IMR-90 (cell line): ENCODE data around the gene SPARCL1. TPM values are rescaled to one million over a fixed set of nuclear protein-coding genes. Genes with fewer than 3 reads are reported as not detected.

ENCODE experiments used
- ATAC-seq: fragments of 200-7000 bp; cut with Tn5 transposase; 2 replicates; pipeline ENCODE4 v1.9.1; 2020; ENCODE audit warnings: low read depth, mild to moderate bottlenecking, moderate library complexity
- BruUV-seq: library from RNA; stranded (reverse); fragments of 400-500 nt; replicated peaks from 2 replicates; lab custom pipeline; 2021; lab: Mats Ljungman, UMichigan
- CTCF ChIA-PET: fragments of 300-600 bp; formaldehyde crosslinking; extraction: SDS; loops from one replicate; lab custom pipeline; 2021; ENCODE audit warnings: antibody characterized with exemption; lab: Yijun Ruan, JAX
- POLR2A ChIA-PET: fragments of 300-600 bp; sonication (Branson Sonifier 250); formaldehyde crosslinking; loops from one replicate; lab custom pipeline; 2022; ENCODE audit warnings: antibody characterized with exemption; ENCODE audit not compliant: unreplicated experiment; lab: Charles Lee
- DNase-seq: peaks from one replicate; pipeline ENCODE4 v3.0.0; 2013
- H2AFZ ChIP-seq: replicated peaks from 2 replicates; pipeline ENCODE3; 2013; ENCODE audit warnings: low read length, mild to moderate bottlenecking; ENCODE audit not compliant: poor library complexity
- H2AK5ac ChIP-seq: 2 replicates; pipeline ENCODE4 v1.6.1; 2013; ENCODE audit warnings: low read depth, low read length, inconsistent platforms
- H2AK9ac ChIP-seq: replicated peaks from 2 replicates; pipeline ENCODE3; 2013; ENCODE audit warnings: mild to moderate bottlenecking, low read depth, low read length, moderate library complexity; ENCODE audit not compliant: poor library complexity
- H2BK120ac ChIP-seq: 2 replicates; pipeline ENCODE4 v1.6.1; 2013; ENCODE audit warnings: low read depth, low read length, inconsistent platforms
- H2BK15ac ChIP-seq: 3 replicates; pipeline ENCODE4 v1.6.1; 2013; ENCODE audit warnings: low read depth, low read length, inconsistent platforms
- H2BK20ac ChIP-seq: 2 replicates; pipeline ENCODE4 v1.6.1; 2013; ENCODE audit warnings: low read depth, mild to moderate bottlenecking, inconsistent platforms, low read length, moderate library complexity
- H2BK5ac ChIP-seq: 2 replicates; pipeline ENCODE4 v1.6.1; 2013; ENCODE audit warnings: mild to moderate bottlenecking, low read depth, low read length, inconsistent platforms; ENCODE audit not compliant: poor library complexity, severe bottlenecking
- H3K14ac ChIP-seq: replicated peaks from 2 replicates; pipeline ENCODE4 v1.6.1; 2013; ENCODE audit warnings: low read depth, low read length, inconsistent platforms
- H3K18ac ChIP-seq: 2 replicates; pipeline ENCODE4 v1.6.1; 2013; ENCODE audit warnings: low read depth, low read length, control low read depth
- H3K23ac ChIP-seq: 2 replicates; pipeline ENCODE4 v1.6.1; 2013; ENCODE audit warnings: low read depth, low read length, inconsistent platforms
- H3K27ac ChIP-seq: 2 replicates; pipeline ENCODE4 v1.5.1; 2013; ENCODE audit warnings: mild to moderate bottlenecking, control low read depth, low read length; ENCODE audit not compliant: insufficient read depth
- H3K27me3 ChIP-seq: 2 replicates; pipeline ENCODE4 v1.6.1; 2013; ENCODE audit warnings: low read length; ENCODE audit not compliant: control insufficient read depth, insufficient read depth
- H3K36me3 ChIP-seq: 2 replicates; pipeline ENCODE4 v1.6.1; 2013; ENCODE audit warnings: low read length, mixed read lengths; ENCODE audit not compliant: control insufficient read depth, insufficient read depth
- H3K4ac ChIP-seq: 2 replicates; pipeline ENCODE4 v1.6.1; 2013; ENCODE audit warnings: low read depth, low read length, inconsistent platforms
- H3K4me1 ChIP-seq: 2 replicates; pipeline ENCODE4 v1.6.1; 2013; ENCODE audit warnings: low read length, mixed read lengths; ENCODE audit not compliant: control insufficient read depth, insufficient read depth
- H3K4me2 ChIP-seq: 2 replicates; pipeline ENCODE4 v1.6.1; 2013; ENCODE audit warnings: low read depth, mild to moderate bottlenecking, control low read depth, low read length, moderate library complexity
- H3K4me3 ChIP-seq: 2 replicates; pipeline ENCODE4 v1.5.1; 2013; ENCODE audit warnings: low read depth, mild to moderate bottlenecking, control low read depth, low read length, moderate library complexity; ENCODE audit not compliant: insufficient read depth
- H3K56ac ChIP-seq: 2 replicates; pipeline ENCODE4 v1.6.1; 2013; ENCODE audit warnings: low read length, inconsistent platforms; ENCODE audit not compliant: insufficient read depth; ENCODE audit errors: extremely low read depth
- H3K79me1 ChIP-seq, 2 experiments: 2 replicates each; pipeline ENCODE4 v1.6.1; 2013; ENCODE audit warnings: low read length in 2 of 2, inconsistent platforms in 1 of 2, low read depth in 1 of 2
- H3K9ac ChIP-seq: 2 replicates; pipeline ENCODE4 v1.6.1; 2013; ENCODE audit warnings: low read depth, low read length, control low read depth
- H3K9me1 ChIP-seq: 2 replicates; pipeline ENCODE4 v1.6.1; 2013; ENCODE audit warnings: low read length, inconsistent platforms; ENCODE audit not compliant: insufficient read depth
- H3K9me3 ChIP-seq: 2 replicates; pipeline ENCODE4 v1.6.1; 2013; ENCODE audit warnings: low read length; ENCODE audit not compliant: control insufficient read depth, insufficient read depth
- H4K20me1 ChIP-seq: 2 replicates; pipeline ENCODE4 v1.6.1; 2013; ENCODE audit warnings: low read length, inconsistent platforms; ENCODE audit not compliant: insufficient read depth
- H4K5ac ChIP-seq: 2 replicates; pipeline ENCODE4 v1.6.1; 2013; ENCODE audit warnings: mild to moderate bottlenecking, low read depth, low read length, control low read depth
- H4K8ac ChIP-seq, 2 experiments: 2 replicates each; pipeline ENCODE4 v1.6.1; 2013; ENCODE audit warnings: low read depth in 2 of 2, low read length in 2 of 2, control low read depth in 1 of 2, inconsistent platforms in 1 of 2
- H4K91ac ChIP-seq: 2 replicates; pipeline ENCODE4 v1.6.1; 2013; ENCODE audit warnings: low read depth, low read length, inconsistent platforms; ENCODE audit not compliant: insufficient read depth
- BHLHE40 ChIP-seq: fragments of 150-350 bp; IDR thresholded peaks from 2 replicates; pipeline ENCODE4 v1.6.1; 2016; ENCODE audit warnings: mild to moderate bottlenecking, low read depth, low read length
- CEBPB ChIP-seq: IDR thresholded peaks from 2 replicates; pipeline ENCODE4 v1.6.1; 2012; ENCODE audit warnings: low read depth, low read length, improper control_type of control experiment
- CHD1 ChIP-seq: IDR thresholded peaks from 2 replicates; pipeline ENCODE4 v1.6.1; 2012; ENCODE audit warnings: low read depth, low read length, improper control_type of control experiment
- MAFK ChIP-seq: IDR thresholded peaks from 2 replicates; pipeline ENCODE4 v1.6.1; 2012; ENCODE audit warnings: low read depth, low read length, improper control_type of control experiment
- MAZ ChIP-seq: IDR thresholded peaks from 2 replicates; pipeline ENCODE4 v1.6.1; 2012; ENCODE audit warnings: low read depth, mild to moderate bottlenecking, low read length, improper control_type of control experiment, moderate library complexity, borderline replicate concordance
- MXI1 ChIP-seq: IDR thresholded peaks from 2 replicates; pipeline ENCODE4 v1.6.1; 2012; ENCODE audit warnings: low read depth, mild to moderate bottlenecking, low read length, moderate library complexity, borderline replicate concordance
- POLR2A ChIP-seq: IDR thresholded peaks from 2 replicates; pipeline ENCODE4 v1.6.1; 2012; ENCODE audit warnings: mild to moderate bottlenecking, low read depth, low read length
- RAD21 ChIP-seq: IDR thresholded peaks from 2 replicates; pipeline ENCODE4 v1.6.1; 2012; ENCODE audit warnings: low read length, improper control_type of control experiment
- RCOR1 ChIP-seq: IDR thresholded peaks from 2 replicates; pipeline ENCODE4 v1.6.1; 2012; ENCODE audit warnings: mild to moderate bottlenecking, low read length, improper control_type of control experiment; ENCODE audit not compliant: insufficient replicate concordance
- WGBS, 2 experiments: methylation state at CpG; one replicate each; pipeline versions ENCODE4 v1.1.5 to v1.1.7; 2013; ENCODE audit warnings: missing lambda C conversion rate in 2 of 2; ENCODE audit not compliant: insufficient read length in 1 of 2; ENCODE audit errors: extremely low coverage in 2 of 2; 5-methylcytosine and 5-hydroxymethylcytosine counted together
- dilution Hi-C: fragments of 300-500 bp; cut with HindIII; formaldehyde crosslinking; loops from one replicate; pipeline ENCODE4 v1.14.3; 2018; ENCODE audit warnings: low sequenced_read_pairs; ENCODE audit not compliant: unreplicated experiment
- in situ Hi-C: fragments of 300-500 bp; cut with MboI; formaldehyde crosslinking; loops from 3 replicates; pipeline ENCODE4 v1.14.3; 2019; ENCODE audit warnings: low sequenced_read_pairs, inconsistent platforms, mixed read lengths
- intact Hi-C: fragments of 100-400 bp; cut with micrococcal nuclease; formaldehyde crosslinking; loops from 2 replicates; pipeline ENCODE4 v1.10.0; 2022
- polyA plus RNA-seq, 3 experiments: library from polyadenylated mRNA; depleted of rRNA; stranded (reverse); fragments of >200 nt; gene quantifications; 2 replicates each; pipeline ENCODE4 v1.2.3, GENCODE V29; 2012; ENCODE audit warnings: low replicate concordance in 1 of 3
- total RNA-seq: library from RNA; depleted of rRNA; stranded (reverse); fragments of >200 nt; gene quantifications from 2 replicates; pipeline ENCODE4 v1.2.3, GENCODE V29; 2012
- TF ChIP-seq, protein P1 (sequence below): conservative IDR thresholded peaks from 2 replicates; pipeline ENCODE4 v1.5.1; 2012; ENCODE audit warnings: mild to moderate bottlenecking, low read depth, low read length, improper control_type of control experiment
- TF ChIP-seq, protein P2 (sequence below): fragments of 150-350 bp; IDR thresholded peaks from 2 replicates; pipeline ENCODE4 v1.6.1; 2016; ENCODE audit warnings: low read depth, mild to moderate bottlenecking, low read length, moderate library complexity, borderline replicate concordance

SPARCL1 gene
- total and polyA plus RNA-seq, 2 of the 4 experiments (the other 2 are of a cell fraction), result not detected

DNA sequence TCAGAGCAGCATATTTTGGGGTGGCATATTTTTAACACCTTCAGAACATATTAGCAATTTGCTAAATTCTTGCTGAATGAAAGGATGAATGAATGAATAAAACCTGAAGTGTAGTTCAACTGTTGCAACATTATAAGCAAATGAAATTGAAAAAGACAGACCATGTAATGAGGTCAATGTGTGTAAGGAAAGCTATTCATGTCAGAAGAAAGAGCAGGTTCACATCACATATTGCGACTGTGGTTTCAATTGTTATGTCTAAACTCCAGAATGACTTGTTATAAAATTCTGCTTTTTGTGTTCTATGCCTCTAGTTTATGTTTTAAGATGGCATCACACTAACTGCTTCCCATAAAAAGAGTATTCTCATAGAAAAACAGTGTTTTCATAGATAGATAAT lies 46.2 kb upstream of the SPARCL1 start:
- dilution Hi-C loops, result no loop called here
- BruUV-seq, result no TSS peak
- CTCF ChIA-PET, result no interaction called here

More for the DNA sequence above, 46.2 kb upstream of the SPARCL1 start:
- H3K4me1 ChIP-seq, result no peaks in the 10 kb centered on the region
- H3K18ac ChIP-seq, result no peak overlapping the region
- H3K9me1 ChIP-seq, result no peaks in the 10 kb centered on the region
- no peak overlapping the region for H2AFZ ChIP-seq
- no peaks in the 10 kb centered on the region for H3K79me1 ChIP-seq
- in situ Hi-C loops, result no loop called here
- no peak overlapping the region for H3K4me3 ChIP-seq
- H4K91ac ChIP-seq, result no peak overlapping the region
- no peak overlapping the region for H3K4me2 ChIP-seq
- TF ChIP-seq MAZ, result no peak
- TF ChIP-seq, protein P1, sequence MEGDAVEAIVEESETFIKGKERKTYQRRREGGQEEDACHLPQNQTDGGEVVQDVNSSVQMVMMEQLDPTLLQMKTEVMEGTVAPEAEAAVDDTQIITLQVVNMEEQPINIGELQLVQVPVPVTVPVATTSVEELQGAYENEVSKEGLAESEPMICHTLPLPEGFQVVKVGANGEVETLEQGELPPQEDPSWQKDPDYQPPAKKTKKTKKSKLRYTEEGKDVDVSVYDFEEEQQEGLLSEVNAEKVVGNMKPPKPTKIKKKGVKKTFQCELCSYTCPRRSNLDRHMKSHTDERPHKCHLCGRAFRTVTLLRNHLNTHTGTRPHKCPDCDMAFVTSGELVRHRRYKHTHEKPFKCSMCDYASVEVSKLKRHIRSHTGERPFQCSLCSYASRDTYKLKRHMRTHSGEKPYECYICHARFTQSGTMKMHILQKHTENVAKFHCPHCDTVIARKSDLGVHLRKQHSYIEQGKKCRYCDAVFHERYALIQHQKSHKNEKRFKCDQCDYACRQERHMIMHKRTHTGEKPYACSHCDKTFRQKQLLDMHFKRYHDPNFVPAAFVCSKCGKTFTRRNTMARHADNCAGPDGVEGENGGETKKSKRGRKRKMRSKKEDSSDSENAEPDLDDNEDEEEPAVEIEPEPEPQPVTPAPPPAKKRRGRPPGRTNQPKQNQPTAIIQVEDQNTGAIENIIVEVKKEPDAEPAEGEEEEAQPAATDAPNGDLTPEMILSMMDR, result no peak
- no peak for TF ChIP-seq MXI1
- no peak for TF ChIP-seq BHLHE40
- TF ChIP-seq, protein P2, sequence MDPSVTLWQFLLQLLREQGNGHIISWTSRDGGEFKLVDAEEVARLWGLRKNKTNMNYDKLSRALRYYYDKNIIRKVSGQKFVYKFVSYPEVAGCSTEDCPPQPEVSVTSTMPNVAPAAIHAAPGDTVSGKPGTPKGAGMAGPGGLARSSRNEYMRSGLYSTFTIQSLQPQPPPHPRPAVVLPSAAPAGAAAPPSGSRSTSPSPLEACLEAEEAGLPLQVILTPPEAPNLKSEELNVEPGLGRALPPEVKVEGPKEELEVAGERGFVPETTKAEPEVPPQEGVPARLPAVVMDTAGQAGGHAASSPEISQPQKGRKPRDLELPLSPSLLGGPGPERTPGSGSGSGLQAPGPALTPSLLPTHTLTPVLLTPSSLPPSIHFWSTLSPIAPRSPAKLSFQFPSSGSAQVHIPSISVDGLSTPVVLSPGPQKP, result no peak
- TF ChIP-seq CEBPB, result no peak
- no peak for TF ChIP-seq POLR2A
- TF ChIP-seq MAFK, result no peak
- TF ChIP-seq RCOR1, result no peak
- no peak for TF ChIP-seq CHD1
- TF ChIP-seq RAD21, result no peak
- no peak overlapping the region for H4K8ac ChIP-seq
- no peak overlapping the region for H3K4ac ChIP-seq
- no peak overlapping the region for H3K9ac ChIP-seq
- no peak overlapping the region for H2BK120ac ChIP-seq
- POLR2A ChIA-PET, result no interaction called here
- no peak overlapping the region for H2BK5ac ChIP-seq
- H2BK15ac ChIP-seq, result no peak overlapping the region
- H3K27me3 ChIP-seq, result no peaks in the 10 kb centered on the region
- no peak overlapping the region for H2BK20ac ChIP-seq
- no peak for ATAC-seq
- no peak overlapping the region for H3K23ac ChIP-seq
- H3K27ac ChIP-seq, result no peak overlapping the region
- H3K36me3 ChIP-seq, result no peaks in the 10 kb centered on the region
- H3K9me3 ChIP-seq, result no peaks in the 10 kb centered on the region
- no peak overlapping the region for H3K14ac ChIP-seq
- WGBS, 2 experiments, result no CpG with 5 or more reads among the region's 1 CpG
- no peaks in the 10 kb centered on the region for H4K20me1 ChIP-seq
- DNase-seq, result no peak
- no peak overlapping the region for H4K5ac ChIP-seq
- H2AK5ac ChIP-seq, result no peak overlapping the region
- H3K56ac ChIP-seq, result no peak overlapping the region
- no peak overlapping the region for H2AK9ac ChIP-seq
- intact Hi-C loops, result no loop called here
